Ovary (tissue), 3 donors: ENCODE measurements around the gene FHOD3.

Experiments
- CTCF ChIP-seq, 3 donors: fragments of 450-650 bp in 2 of 3; fragments of 200-600 bp in 1 of 3; IDR thresholded peaks; one replicate each; pipeline versions ENCODE4 v1.5.1 to v1.8.0; 2016 to 2022; ENCODE audit warnings: antibody characterized with exemption in 3 of 3, mild to moderate bottlenecking in 1 of 3
- POLR2A ChIP-seq: fragments of 450-650 bp; IDR thresholded peaks from one replicate; pipeline ENCODE4 v1.6.1; 2017; ENCODE audit warnings: antibody characterized with exemption, mild to moderate bottlenecking, moderate library complexity
- donor health status: DM: no; HTN: no; CAD: no.

GRCh38 chr18:36325846-36326245 lies 28.3 kb downstream of the FHOD3 start:
- no peak for TF ChIP-seq POLR2A
- TF ChIP-seq CTCF (IDR thresholded peaks at IDR 0.05), result no peak
